Glutamatergic neuron (in vitro differentiated cells): ENCODE measurements around the gene CLCN1. TPM values are rescaled to one million over a fixed set of nuclear protein-coding genes. Genes with fewer than 3 reads are reported as not detected.

Experiments
- DNase-seq: peaks from one replicate; pipeline ENCODE4 v3.0.0; 2022
- H3K27ac Mint-ChIP-seq: one replicate; pipeline ENCODE4 v1.8.0; 2020; ENCODE audit warnings: mild to moderate bottlenecking, mixed read lengths, inconsistent platforms; ENCODE audit not compliant: unreplicated experiment
- H3K27me3 Mint-ChIP-seq: one replicate; pipeline ENCODE4 v1.8.0; 2020; ENCODE audit warnings: mild to moderate bottlenecking, moderate library complexity, mixed read lengths, inconsistent platforms; ENCODE audit not compliant: unreplicated experiment
- H3K36me3 Mint-ChIP-seq: one replicate; pipeline ENCODE4 v1.8.0; 2020; ENCODE audit warnings: mild to moderate bottlenecking, mixed read lengths, inconsistent platforms; ENCODE audit not compliant: unreplicated experiment
- H3K4me1 Mint-ChIP-seq: one replicate; pipeline ENCODE4 v1.8.0; 2020; ENCODE audit warnings: mild to moderate bottlenecking, low read depth, mixed read lengths, inconsistent platforms; ENCODE audit not compliant: unreplicated experiment
- H3K4me3 Mint-ChIP-seq: one replicate; pipeline ENCODE4 v1.8.0; 2020; ENCODE audit warnings: mild to moderate bottlenecking, mixed read lengths, inconsistent platforms; ENCODE audit not compliant: unreplicated experiment
- H3K9me3 Mint-ChIP-seq: one replicate; pipeline ENCODE4 v1.8.0; 2020; ENCODE audit warnings: mild to moderate bottlenecking, moderate library complexity, mixed read lengths, inconsistent platforms; ENCODE audit not compliant: unreplicated experiment
- CTCF ChIP-seq: fragments of 200-600 bp; sonication (generic); IDR thresholded peaks from one replicate; pipeline ENCODE4 v1.5.0; 2021; ENCODE audit not compliant: partially characterized antibody, unreplicated experiment
- total RNA-seq: library from RNA; stranded (reverse); fragmentation: NEBNext Ultra II Directional; extraction: Animal tissue kit (Norgen Biotek cat#: 25700); gene quantifications from one replicate; pipeline ENCODE4 v1.2.1, GENCODE V29; 2021; ENCODE audit not compliant: unreplicated experiment

CLCN1 gene
- total RNA-seq, 1 donor from 2014 or later, result 0.56 TPM

- peaks cover 10% of the 10 kb centered on the region for H3K36me3 Mint-ChIP-seq
- DNase-seq, result no peak
- no peak overlapping the region for H3K27ac Mint-ChIP-seq
- no peak for TF ChIP-seq CTCF
- peaks cover 15% of the 10 kb centered on the region for H3K4me1 Mint-ChIP-seq
- H3K4me3 Mint-ChIP-seq, result peak overlapping the region; percentile 90
- peaks cover 9% of the 10 kb centered on the region for H3K9me3 Mint-ChIP-seq
- H3K27me3 Mint-ChIP-seq, result peaks cover 9% of the 10 kb centered on the region
Observed at GRCh38 chr7:143290293-143290692, 25.6 kb upstream of the CLCN1 start.

- Mint-ChIP-seq H3K27ac (no peak overlapping the region), H3K36me3 (no peaks in the 10 kb centered on the region), H3K4me3 (no peak overlapping the region), H3K27me3 (peaks cover 5% of the 10 kb centered on the region), H3K9me3 (peaks cover 4% of the 10 kb centered on the region), H3K4me1 (peaks cover 15% of the 10 kb centered on the region)
- no peak for TF ChIP-seq CTCF
- no peak for DNase-seq
Observed at GRCh38 chr7:143292876-143293275, 23.0 kb upstream of the CLCN1 start.

- Mint-ChIP-seq H3K4me3 (no peak overlapping the region), H3K4me1 (peaks cover 6% of the 10 kb centered on the region), H3K36me3 (no peaks in the 10 kb centered on the region), H3K9me3 (no peaks in the 10 kb centered on the region), H3K27ac (no peak overlapping the region), H3K27me3 (no peaks in the 10 kb centered on the region)
- no peak for DNase-seq
- no peak for TF ChIP-seq CTCF
Observed at GRCh38 chr7:143295870-143296269, 20.0 kb upstream of the CLCN1 start.

- Mint-ChIP-seq H3K27me3 (no peaks in the 10 kb centered on the region), H3K36me3 (no peaks in the 10 kb centered on the region), H3K4me3 (no peak overlapping the region), H3K4me1 (no peaks in the 10 kb centered on the region), H3K9me3 (no peaks in the 10 kb centered on the region), H3K27ac (no peak overlapping the region)
- no peak for DNase-seq
- TF ChIP-seq CTCF, result no peak
Observed at GRCh38 chr7:143296686-143297085, 19.2 kb upstream of the CLCN1 start.

GRCh38 chr7:143299346-143299745 is 16.6 kb upstream of the CLCN1 start:
- no peak overlapping the region for H3K4me3 Mint-ChIP-seq
- H3K36me3 Mint-ChIP-seq, result no peaks in the 10 kb centered on the region
- DNase-seq, result no peak
- H3K9me3 Mint-ChIP-seq, result no peaks in the 10 kb centered on the region
- H3K4me1 Mint-ChIP-seq, result no peaks in the 10 kb centered on the region
- no peaks in the 10 kb centered on the region for H3K27me3 Mint-ChIP-seq
- no peak for TF ChIP-seq CTCF
- no peak overlapping the region for H3K27ac Mint-ChIP-seq
